ENCODE data around the gene ICE2.

The ICE2 gene

GRCh38 chr15:60457985-60458384, 21.0 kb downstream of the ICE2 start:
- Histone ChIP-seq H3K36me3 (ENCODE audit: insufficient read depth, low read length) (peaks cover 22% of the 10 kb centered on the region; the same call in 1 of the 2 replicates), H3K4me2 (ENCODE audit: low read depth, low read length, poor library complexity, severe bottlenecking) (no peak overlapping the region), H3K9me2 (replicated peaks; ENCODE audit: low read depth, low read length) (no peaks in the 10 kb centered on the region), H3K79me2 (ENCODE audit: insufficient read depth, low read length) (no peaks in the 10 kb centered on the region), H3K27me3 (ENCODE audit: insufficient read depth, low read length, poor library complexity, severe bottlenecking) (no peaks in the 10 kb centered on the region), H3K9me3 (ENCODE audit: insufficient read depth, low read depth, low read length) (no peaks in the 10 kb centered on the region), H4K20me1 (ENCODE audit: insufficient read depth, low read length, poor library complexity, severe bottlenecking) (no peaks in the 10 kb centered on the region), H3F3A (ENCODE audit: low read depth) (no peaks in the 10 kb centered on the region), H3K9ac (ENCODE audit: low read depth, low read length, poor library complexity, severe bottlenecking) (no peak overlapping the region), H3K4me1 (ENCODE audit: insufficient read depth, low read length, poor library complexity, severe bottlenecking) (peaks cover 6% of the 10 kb centered on the region), H3K4me3 (ENCODE audit: low read length, poor library complexity, severe bottlenecking) (no peak overlapping the region), H2AFZ (ENCODE audit: low read length) (no peak overlapping the region)
- TF ChIP-seq CTCF (conservative IDR thresholded peaks at IDR 0.05; ENCODE audit: low read length) (no peak), EZH2phosphoT487 (IDR thresholded peaks at IDR 0.05; ENCODE audit: borderline replicate concordance) (no peak)

GRCh38 chr15:60454824-60455223, 24.1 kb downstream of the ICE2 start:
- Histone ChIP-seq H3K9me2 (replicated peaks; ENCODE audit: low read depth, low read length) (no peaks in the 10 kb centered on the region), H3K9me3 (ENCODE audit: insufficient read depth, low read depth, low read length) (no peaks in the 10 kb centered on the region), H2AFZ (ENCODE audit: low read length) (no peak overlapping the region), H3K4me1 (ENCODE audit: insufficient read depth, low read length, poor library complexity, severe bottlenecking) (no peaks in the 10 kb centered on the region), H3F3A (ENCODE audit: low read depth) (no peaks in the 10 kb centered on the region), H3K36me3 (ENCODE audit: insufficient read depth, low read length) (peaks cover 34% of the 10 kb centered on the region; the same call in 1 of the 2 replicates), H3K79me2 (ENCODE audit: insufficient read depth, low read length) (no peaks in the 10 kb centered on the region), H3K4me2 (ENCODE audit: low read depth, low read length, poor library complexity, severe bottlenecking) (no peak overlapping the region), H4K20me1 (ENCODE audit: insufficient read depth, low read length, poor library complexity, severe bottlenecking) (no peaks in the 10 kb centered on the region), H3K9ac (ENCODE audit: low read depth, low read length, poor library complexity, severe bottlenecking) (no peak overlapping the region), H3K27me3 (ENCODE audit: insufficient read depth, low read length, poor library complexity, severe bottlenecking) (no peaks in the 10 kb centered on the region), H3K4me3 (ENCODE audit: low read length, poor library complexity, severe bottlenecking) (no peak overlapping the region)
- TF ChIP-seq CTCF (conservative IDR thresholded peaks at IDR 0.05; ENCODE audit: low read length) (no peak), EZH2phosphoT487 (IDR thresholded peaks at IDR 0.05; ENCODE audit: borderline replicate concordance) (no peak)

- TF ChIP-seq EZH2phosphoT487 (IDR thresholded peaks at IDR 0.05; ENCODE audit: borderline replicate concordance) (no peak), CTCF (conservative IDR thresholded peaks at IDR 0.05; ENCODE audit: low read length) (no peak)
- Histone ChIP-seq H3K4me1 (ENCODE audit: insufficient read depth, low read length, poor library complexity, severe bottlenecking) (no peaks in the 10 kb centered on the region), H3K4me2 (ENCODE audit: low read depth, low read length, poor library complexity, severe bottlenecking) (no peak overlapping the region), H3K4me3 (ENCODE audit: low read length, poor library complexity, severe bottlenecking) (no peak overlapping the region), H3K9me3 (ENCODE audit: insufficient read depth, low read depth, low read length) (no peaks in the 10 kb centered on the region), H3F3A (ENCODE audit: low read depth) (no peaks in the 10 kb centered on the region), H3K9ac (ENCODE audit: low read depth, low read length, poor library complexity, severe bottlenecking) (no peak overlapping the region), H3K9me2 (replicated peaks; ENCODE audit: low read depth, low read length) (no peaks in the 10 kb centered on the region), H2AFZ (ENCODE audit: low read length) (no peak overlapping the region), H3K36me3 (ENCODE audit: insufficient read depth, low read length) (peaks cover 43% of the 10 kb centered on the region; the same call in 1 of the 2 replicates), H3K79me2 (ENCODE audit: insufficient read depth, low read length) (no peaks in the 10 kb centered on the region), H4K20me1 (ENCODE audit: insufficient read depth, low read length, poor library complexity, severe bottlenecking) (no peaks in the 10 kb centered on the region), H3K27me3 (ENCODE audit: insufficient read depth, low read length, poor library complexity, severe bottlenecking) (no peaks in the 10 kb centered on the region)
These were observed 30.1 kb downstream of the ICE2 start for GRCh38 chr15:60448668-60449360.

Data from Loucy (cell line).